ENCODE data around the gene C1orf87. TPM values are rescaled to one million over a fixed set of nuclear protein-coding genes. Genes with fewer than 3 reads are reported as not detected.

The C1orf87 gene
- total RNA-seq, 1 donor = not detected

- DNase-seq (ENCODE audit: low read depth) = no peak
- no peak for TF ChIP-seq CTCF (IDR thresholded peaks at IDR 0.05; ENCODE audit: insufficient read depth, low read depth, low read length)
- no peak overlapping the region for H3K4me3 ChIP-seq (ENCODE audit: low read depth, low read length)
These were observed 105.8 kb downstream of the C1orf87 start for GRCh38 chr1:59967780-59968179.

GRCh38 chr1:59967141-59967697 is 106.4 kb downstream of the C1orf87 start:
- peak; percentile 83 for DNase-seq (ENCODE audit: low read depth)
- no peak overlapping the region for H3K4me3 ChIP-seq (ENCODE audit: low read depth, low read length)
- no peak for TF ChIP-seq CTCF (IDR thresholded peaks at IDR 0.05; ENCODE audit: insufficient read depth, low read depth, low read length)

- H3K4me3 ChIP-seq (ENCODE audit: low read depth, low read length) = no peak overlapping the region
- DNase-seq (ENCODE audit: low read depth) = peak; percentile 3
- TF ChIP-seq CTCF (IDR thresholded peaks at IDR 0.05; ENCODE audit: insufficient read depth, low read depth, low read length) = no peak
These were observed 121.5 kb downstream of the C1orf87 start for GRCh38 chr1:59952065-59952464.

- TF ChIP-seq CTCF (IDR thresholded peaks at IDR 0.05; ENCODE audit: insufficient read depth, low read depth, low read length) = no peak
- DNase-seq (ENCODE audit: low read depth) = no peak
- no peak overlapping the region for H3K4me3 ChIP-seq (ENCODE audit: low read depth, low read length)
These were observed 123.9 kb downstream of the C1orf87 start for GRCh38 chr1:59949648-59950047.

GRCh38 chr1:59948990-59949389 is 124.6 kb downstream of the C1orf87 start:
- no peak for DNase-seq (ENCODE audit: low read depth)
- TF ChIP-seq CTCF (IDR thresholded peaks at IDR 0.05; ENCODE audit: insufficient read depth, low read depth, low read length) = no peak
- H3K4me3 ChIP-seq (ENCODE audit: low read depth, low read length) = no peak overlapping the region

GRCh38 chr1:59947047-59947938 is 126.3 kb downstream of the C1orf87 start:
- DNase-seq (ENCODE audit: low read depth) = peak; percentile 69
- no peak overlapping the region for H3K4me3 ChIP-seq (ENCODE audit: low read depth, low read length)
- TF ChIP-seq CTCF (IDR thresholded peaks at IDR 0.05; ENCODE audit: insufficient read depth, low read depth, low read length) = peak; percentile 95
